Skin of body (tissue), 2 donors: ENCODE results near the gene MOB3B. TPM values are rescaled to one million over a fixed set of nuclear protein-coding genes. Genes with fewer than 3 reads are reported as not detected.

Experiments
- DNase-seq: peaks from one replicate; lab custom pipeline; 2025; lab: John Stamatoyannopoulos, UW
- total RNA-seq: library from RNA; depleted of rRNA; stranded (reverse); fragments of >200 nt; gene quantifications from one replicate; pipeline ENCODE4 v1.2.3, GENCODE V29; 2014

MOB3B gene
- total RNA-seq, 1 donor from 2014 or later = 4.5 TPM

GRCh38 chr9:27341545-27342294, 187.9 kb downstream of the MOB3B start:
- DNase-seq = peak; percentile 28

GRCh38 chr9:27340961-27341511, 188.6 kb downstream of the MOB3B start:
- peak; percentile 42 for DNase-seq

- DNase-seq = no peak
These were observed 189.3 kb downstream of the MOB3B start for GRCh38 chr9:27340285-27340674.

GRCh38 chr9:27339661-27340284, 189.8 kb downstream of the MOB3B start:
- peak; percentile 76 for DNase-seq

- no peak for DNase-seq
These were observed 191.1 kb downstream of the MOB3B start for GRCh38 chr9:27338527-27338903.

GRCh38 chr9:27337833-27338526, 191.6 kb downstream of the MOB3B start:
- DNase-seq = no peak

GRCh38 chr9:27337236-27337635, 192.4 kb downstream of the MOB3B start:
- no peak for DNase-seq

- DNase-seq = no peak
These were observed 192.8 kb downstream of the MOB3B start for GRCh38 chr9:27336829-27337228.

- peak; percentile 20 for DNase-seq
These were observed 193.5 kb downstream of the MOB3B start for GRCh38 chr9:27336126-27336525.

- DNase-seq = no peak
These were observed 194.5 kb downstream of the MOB3B start for GRCh38 chr9:27335075-27335474.

- DNase-seq = peak; percentile 83
These were observed 196.2 kb downstream of the MOB3B start for GRCh38 chr9:27333241-27334052.

GRCh38 chr9:27331393-27331792, 198.2 kb downstream of the MOB3B start:
- no peak for DNase-seq

- DNase-seq = no peak
These were observed 200.3 kb downstream of the MOB3B start for GRCh38 chr9:27329291-27329690.

GRCh38 chr9:27328483-27328882, 201.1 kb downstream of the MOB3B start:
- no peak for DNase-seq

GRCh38 chr9:27311184-27311583, 218.4 kb downstream of the MOB3B start:
- DNase-seq = no peak

GRCh38 chr9:27310582-27310981, 219.0 kb downstream of the MOB3B start:
- DNase-seq = no peak

GRCh38 chr9:27308691-27309390, 220.8 kb downstream of the MOB3B start:
- DNase-seq = no peak

- no peak for DNase-seq
These were observed 225.1 kb downstream of the MOB3B start for GRCh38 chr9:27304521-27304920.

GRCh38 chr9:27303219-27303618, 226.4 kb downstream of the MOB3B start:
- DNase-seq = no peak

- no peak for DNase-seq
These were observed 232.6 kb downstream of the MOB3B start, which contains the start of gene EQTN for GRCh38 chr9:27297050-27297449. Gene EQTN (minus strand): TSS chr9:27297150. CDS start chr9:27297055, 95 bp downstream.

- peak; percentile 15 for DNase-seq
These were observed 235.6 kb downstream of the MOB3B start for GRCh38 chr9:27293996-27294395.
